Thymus (tissue), 11 donors: ENCODE measurements around the gene SCRN2. TPM values are rescaled to one million over a fixed set of nuclear protein-coding genes. Genes with fewer than 3 reads are reported as not detected.

Experiments used
- DNase-seq, 9 donors: peaks; one replicate each; pipeline ENCODE4 v3.0.0-alpha.2; 2013; ENCODE audit warnings: low spot score in 9 of 9, low read depth in 6 of 9, missing footprints in 1 of 9
- H3K27ac ChIP-seq, 2 donors: one replicate each; pipeline ENCODE4 v1.5.1; 2013; ENCODE audit warnings: control low read depth in 1 of 2, low read depth in 1 of 2, low read length in 1 of 2, mild to moderate bottlenecking in 1 of 2, moderate library complexity in 1 of 2
- H3K27me3 ChIP-seq, 2 donors: one replicate each; pipeline ENCODE4 v1.5.1; 2013; ENCODE audit warnings: low read length in 1 of 2; ENCODE audit not compliant: control insufficient read depth in 2 of 2, insufficient read depth in 1 of 2
- H3K36me3 ChIP-seq, 2 donors: one replicate each; pipeline ENCODE4 v1.5.1; 2013; ENCODE audit warnings: low read length in 1 of 2, mild to moderate bottlenecking in 1 of 2, moderate library complexity in 1 of 2; ENCODE audit not compliant: control insufficient read depth in 2 of 2, insufficient read depth in 2 of 2
- H3K4me1 ChIP-seq, 2 donors: one replicate each; pipeline ENCODE4 v1.5.1; 2013; ENCODE audit warnings: low read length in 2 of 2; ENCODE audit not compliant: control insufficient read depth in 2 of 2, insufficient read depth in 2 of 2
- H3K4me3 ChIP-seq, 2 donors: one replicate each; pipeline ENCODE4 v1.5.1; 2013; ENCODE audit warnings: low read length in 2 of 2, control low read depth in 1 of 2, mild to moderate bottlenecking in 1 of 2
- H3K9me3 ChIP-seq, 2 donors: one replicate each; pipeline ENCODE4 v1.5.1; 2013; ENCODE audit warnings: low read length in 1 of 2, mild to moderate bottlenecking in 1 of 2; ENCODE audit not compliant: control insufficient read depth in 2 of 2, insufficient read depth in 1 of 2
- WGBS: extraction: QIAGEN DNeasy Blood & Tissue Kit; methylation state at CpG from one replicate; pipeline ENCODE4 v1.1.7; 2013; 5-methylcytosine and 5-hydroxymethylcytosine counted together
- polyA plus RNA-seq: library from polyadenylated mRNA; stranded (reverse); fragments of 200-250 nt; gene quantifications from one replicate; pipeline ENCODE4 v1.2.3, GENCODE V29; 2013
- total RNA-seq: library from RNA; stranded (reverse); fragments of 120-200 nt; gene quantifications from one replicate; pipeline ENCODE4 v1.2.4, GENCODE V29; 2013
- donor health status: healthy.

Gene SCRN2
- total and polyA plus RNA-seq, 2 donors: 25.3 to 39.4 TPM

DNA sequence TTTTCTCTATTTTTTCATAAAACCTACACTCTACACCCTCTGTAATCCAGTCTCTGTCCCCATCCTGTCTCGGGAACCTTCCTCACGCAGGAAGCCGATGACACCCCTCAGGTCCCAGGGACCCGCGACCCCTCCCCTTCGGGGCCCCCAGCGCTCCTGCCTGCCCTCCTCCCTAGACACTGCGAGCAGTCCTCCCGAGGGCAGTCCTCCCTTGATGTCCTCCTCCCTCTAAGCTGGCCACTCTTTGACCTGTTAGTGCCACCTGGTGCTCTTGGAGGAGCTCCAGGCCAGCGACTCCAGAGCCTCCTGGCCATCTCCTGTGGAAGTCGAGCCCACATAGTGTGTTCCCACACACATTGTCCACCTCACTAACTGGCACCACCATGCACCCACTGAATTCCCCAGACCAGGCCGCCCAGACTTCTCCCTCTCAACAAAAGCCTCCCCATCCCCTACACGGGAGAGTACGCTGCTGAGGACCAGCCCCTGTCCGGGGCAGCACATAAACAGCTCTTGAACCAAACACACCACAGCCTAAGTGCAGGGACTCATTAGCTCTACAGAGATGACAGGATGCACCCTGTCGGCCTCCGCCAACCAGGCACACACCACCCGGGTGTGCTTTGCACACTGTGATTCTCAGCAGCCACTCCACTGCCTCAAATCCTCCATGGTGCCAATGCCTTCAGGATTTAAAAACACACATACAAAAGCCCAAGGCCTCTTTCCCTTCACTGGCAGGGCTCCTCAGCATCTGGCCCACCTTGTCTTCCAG lies 28.7 kb downstream of the SCRN2 start:
- H3K4me3 ChIP-seq: no peak overlapping the region
- no peak overlapping the region for H3K27ac ChIP-seq
- no peaks in the 10 kb centered on the region for H3K4me1 ChIP-seq
- no peak for DNase-seq
- WGBS: 90% methylated on average over 18 of the region's 18 CpGs
- H3K36me3 ChIP-seq: peaks cover 67 to 86% of the 10 kb centered on the region in 2 donors
- H3K27me3 ChIP-seq: no peaks in the 10 kb centered on the region
- no peaks in the 10 kb centered on the region for H3K9me3 ChIP-seq

DNA sequence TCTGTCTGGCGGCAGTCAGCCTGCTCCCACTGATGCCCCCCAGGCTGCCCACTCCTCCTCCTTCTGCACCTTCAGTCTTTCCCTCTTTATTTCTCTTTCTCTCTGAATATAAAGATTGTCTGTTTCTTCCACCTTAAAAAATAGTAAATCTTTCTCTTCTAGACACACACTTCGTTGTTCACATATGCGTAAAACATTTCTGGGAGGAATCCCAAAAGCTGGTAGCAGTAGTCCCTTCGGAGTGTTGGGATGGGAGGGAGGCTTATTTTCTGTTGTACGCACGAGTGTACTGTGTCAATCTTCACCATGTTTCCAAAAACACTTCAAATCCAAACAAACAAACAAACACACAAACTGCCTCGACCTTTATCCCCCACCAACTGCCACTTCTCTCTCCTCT lies 29.4 kb downstream of the SCRN2 start:
- H3K27me3 ChIP-seq: no peaks in the 10 kb centered on the region
- no peak overlapping the region for H3K27ac ChIP-seq
- H3K4me3 ChIP-seq: no peak overlapping the region
- H3K4me1 ChIP-seq: no peaks in the 10 kb centered on the region
- no peaks in the 10 kb centered on the region for H3K9me3 ChIP-seq
- no peak for DNase-seq
- H3K36me3 ChIP-seq: peaks cover 64 to 87% of the 10 kb centered on the region in 2 donors
- 82% methylated on average over 7 of the region's 7 CpGs for WGBS

DNA sequence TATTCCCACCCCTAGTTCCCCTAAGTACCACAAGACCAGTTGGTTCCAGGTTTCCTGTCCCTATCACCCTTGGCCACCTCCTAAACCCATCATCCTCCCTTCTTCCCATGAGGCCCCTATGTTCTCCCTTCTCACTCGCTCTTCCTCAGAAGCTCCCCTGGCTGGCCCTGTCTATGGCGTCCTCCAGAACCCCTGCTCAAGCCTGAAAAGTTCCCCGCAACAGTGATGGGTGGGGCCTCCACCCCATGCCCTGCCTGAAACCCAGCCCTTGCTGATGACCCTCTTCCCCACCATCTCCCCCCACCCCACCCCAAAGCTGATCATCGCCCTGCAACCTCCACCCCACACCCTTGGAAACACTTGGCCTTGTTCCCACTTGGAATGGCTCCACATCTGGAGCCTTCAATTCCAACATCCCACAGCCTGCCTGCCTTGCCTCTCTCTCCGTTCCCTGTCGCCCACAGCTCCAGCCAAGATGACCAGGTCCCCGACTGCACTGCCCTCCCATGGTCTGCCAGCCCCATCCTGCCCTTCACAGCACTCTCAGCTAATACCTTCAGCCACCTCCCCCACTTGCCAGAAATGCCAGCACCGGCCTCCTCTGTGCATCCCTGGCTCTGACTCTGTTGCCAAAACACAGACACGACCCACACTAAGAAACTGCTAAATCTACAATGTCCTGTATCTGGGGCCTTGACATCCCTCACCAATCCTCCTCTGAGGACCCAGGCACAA lies 30.0 kb downstream of the SCRN2 start:
- Histone ChIP-seq H3K4me1 (no peaks in the 10 kb centered on the region), H3K27me3 (no peaks in the 10 kb centered on the region), H3K4me3 (no peak overlapping the region), H3K36me3 (peaks cover 57 to 83% of the 10 kb centered on the region in 2 donors), H3K9me3 (no peaks in the 10 kb centered on the region), H3K27ac (no peak overlapping the region)
- 96% methylated on average over 9 of the region's 9 CpGs for WGBS
- DNase-seq: no peak

DNA sequence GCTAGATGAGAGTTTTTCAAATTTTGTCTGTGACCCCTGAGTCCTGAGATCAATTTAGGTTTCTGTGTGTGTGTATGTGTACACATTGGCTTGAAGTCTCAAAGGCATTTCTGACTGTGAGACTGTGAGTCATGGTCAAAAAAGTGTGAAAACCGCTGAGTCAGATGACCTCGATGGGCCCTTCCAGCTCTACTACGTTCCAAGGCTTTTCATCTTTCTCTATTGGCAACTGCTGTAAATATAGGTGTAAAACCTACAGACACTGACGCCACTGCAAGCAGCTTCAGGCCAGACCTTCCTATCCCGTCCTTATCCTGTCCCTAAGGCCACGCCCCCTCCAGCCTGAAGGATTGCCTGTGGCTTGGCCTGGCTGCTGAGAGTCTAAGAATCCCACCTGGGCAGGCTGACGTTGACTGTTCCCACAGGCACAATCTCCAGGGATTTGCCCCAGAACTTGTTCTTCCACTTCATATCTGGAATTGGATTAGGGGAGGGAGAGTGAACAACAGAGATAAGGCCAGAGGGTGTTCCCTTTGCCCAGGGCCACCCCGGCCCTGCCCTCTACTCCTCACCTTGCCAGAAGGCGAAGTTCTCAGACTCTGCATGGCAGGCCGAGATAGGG lies 30.8 kb downstream of the SCRN2 start:
- Histone ChIP-seq H3K27ac (no peak overlapping the region), H3K36me3 (peaks cover 51 to 75% of the 10 kb centered on the region in 2 donors), H3K4me3 (no peak overlapping the region), H3K27me3 (no peaks in the 10 kb centered on the region), H3K4me1 (no peaks in the 10 kb centered on the region), H3K9me3 (no peaks in the 10 kb centered on the region)
- no peak for DNase-seq
- 94% methylated on average over 10 of the region's 10 CpGs for WGBS

DNA sequence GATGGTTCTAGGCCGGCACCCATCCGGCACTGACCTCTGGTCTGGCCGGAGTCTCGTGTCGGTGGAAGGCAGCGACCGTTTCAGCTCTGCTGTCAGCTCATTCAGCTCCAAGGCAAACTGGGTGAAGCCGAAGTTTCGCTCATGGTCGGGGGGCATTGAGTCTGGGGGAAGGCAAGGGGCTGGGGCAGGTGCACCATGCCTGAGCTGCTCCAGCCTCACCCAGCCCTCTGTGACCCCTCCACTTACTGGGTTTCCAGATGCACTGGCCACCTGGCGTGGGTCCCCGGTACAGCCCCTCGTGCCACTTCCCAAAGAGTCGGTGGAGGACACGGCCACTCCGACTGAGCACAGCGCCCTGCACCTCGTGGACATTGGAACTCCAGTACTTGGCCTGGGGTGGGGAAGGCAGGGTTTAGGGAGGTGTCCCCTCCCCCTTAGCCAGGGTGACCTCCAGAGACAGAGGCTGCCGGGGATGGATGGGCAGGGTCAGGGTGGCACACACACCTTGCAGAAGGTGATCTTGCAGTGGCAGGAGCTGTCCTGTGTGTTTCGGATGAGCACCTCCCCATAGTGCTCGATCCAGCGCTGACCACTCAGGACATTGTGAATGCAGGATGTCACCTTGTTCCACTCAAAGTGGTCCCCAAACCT lies 32.1 kb downstream of the SCRN2 start:
- H3K36me3 ChIP-seq: peaks cover 43 to 63% of the 10 kb centered on the region in 2 donors
- no peak overlapping the region for H3K27ac ChIP-seq
- H3K4me1 ChIP-seq: no peaks in the 10 kb centered on the region
- no peaks in the 10 kb centered on the region for H3K27me3 ChIP-seq
- H3K9me3 ChIP-seq: no peaks in the 10 kb centered on the region
- no peak overlapping the region for H3K4me3 ChIP-seq
- WGBS: 98% methylated on average over 22 of the region's 22 CpGs
- no peak for DNase-seq

DNA sequence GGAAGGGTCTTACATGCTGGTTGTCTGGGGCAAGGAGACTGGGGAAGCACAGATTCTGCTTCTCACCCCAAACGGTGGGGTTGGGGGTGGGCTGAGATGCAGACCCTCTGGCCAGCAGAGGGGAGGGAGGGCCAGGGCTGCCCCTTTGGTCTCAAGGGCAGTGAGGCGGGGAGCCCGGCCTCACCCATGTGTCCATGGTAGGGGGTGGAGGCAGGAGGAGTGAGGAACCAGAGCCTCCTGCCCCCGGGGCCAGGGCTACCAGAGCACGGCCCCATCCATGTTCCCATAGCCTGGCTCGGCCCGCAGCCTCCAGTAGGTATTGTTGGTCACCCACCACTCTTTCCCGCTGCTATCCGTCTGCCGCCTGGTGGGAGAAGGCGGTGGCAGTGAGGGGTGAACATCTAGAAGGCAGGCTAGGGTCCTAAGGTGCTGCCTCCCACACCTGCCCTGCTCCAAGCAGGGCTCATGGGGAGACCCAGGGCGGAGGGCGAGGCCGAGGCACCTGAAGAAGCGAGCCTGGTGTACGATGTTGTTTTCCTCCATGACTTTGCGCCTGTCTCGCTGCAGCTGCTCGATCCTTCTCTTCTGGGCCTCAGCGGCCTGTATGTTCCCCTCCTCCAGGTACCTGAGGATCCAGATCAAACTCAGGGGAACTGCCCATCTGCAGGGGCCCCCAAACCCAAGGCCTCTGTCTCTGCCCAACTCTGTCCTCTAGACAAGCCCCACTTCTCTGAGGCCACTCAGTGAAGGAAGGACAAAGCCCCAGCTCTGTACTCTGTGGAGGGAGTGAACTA lies 32.8 kb downstream of the SCRN2 start:
- WGBS: 92% methylated on average over 20 of the region's 20 CpGs
- no peaks in the 10 kb centered on the region for H3K9me3 ChIP-seq
- H3K4me1 ChIP-seq: no peaks in the 10 kb centered on the region
- H3K36me3 ChIP-seq: peaks cover 37 to 57% of the 10 kb centered on the region in 2 donors
- H3K27me3 ChIP-seq: peaks cover 0 to 5% of the 10 kb centered on the region in 2 donors
- DNase-seq: no peak
- no peak overlapping the region for H3K27ac ChIP-seq
- no peak overlapping the region for H3K4me3 ChIP-seq

DNA sequence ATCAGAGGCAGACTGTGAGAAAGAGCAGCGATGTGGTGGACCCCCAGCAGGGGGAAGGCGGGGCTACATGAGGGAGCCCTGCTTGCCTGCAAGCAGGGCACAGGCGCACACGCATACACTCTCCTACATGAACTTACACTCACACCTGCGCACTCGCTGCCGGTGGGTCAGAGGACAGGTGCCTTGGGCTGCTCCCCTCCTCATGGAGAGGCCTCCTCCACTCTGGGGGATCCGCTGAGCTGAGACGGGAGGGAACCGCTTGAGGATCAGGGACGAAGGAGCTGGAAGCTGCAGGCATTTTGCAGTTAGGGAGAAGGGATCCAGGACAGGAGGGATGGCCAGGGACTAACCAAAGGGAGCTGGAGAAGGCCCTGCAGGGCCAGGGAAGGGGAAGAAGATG lies 33.7 kb downstream of the SCRN2 start:
- H3K4me3 ChIP-seq: no peak overlapping the region
- H3K27ac ChIP-seq: no peak overlapping the region
- peaks cover 0 to 5% of the 10 kb centered on the region in 2 donors for H3K27me3 ChIP-seq
- no peaks in the 10 kb centered on the region for H3K4me1 ChIP-seq
- WGBS: 89% methylated on average over 11 of the region's 11 CpGs
- H3K9me3 ChIP-seq: no peaks in the 10 kb centered on the region
- no peak for DNase-seq
- H3K36me3 ChIP-seq: peaks cover 37 to 49% of the 10 kb centered on the region in 2 donors

DNA sequence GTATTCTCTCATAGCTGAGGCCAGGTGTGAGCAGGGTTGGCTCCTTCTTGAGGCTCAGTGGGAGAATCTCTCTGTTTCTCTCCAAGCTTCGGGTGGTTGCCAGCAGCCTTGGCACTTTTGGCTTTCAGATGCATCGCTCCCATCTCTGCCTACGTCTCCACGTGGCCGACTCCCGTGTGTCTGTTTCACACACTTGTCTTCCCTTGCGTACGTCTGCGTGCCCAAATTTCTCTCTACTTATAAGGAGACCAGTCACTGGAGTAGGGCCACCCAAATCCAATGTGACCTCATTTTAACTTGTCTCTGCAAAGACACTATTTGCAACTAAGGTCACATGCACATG lies 34.2 kb downstream of the SCRN2 start:
- no peaks in the 10 kb centered on the region for H3K4me1 ChIP-seq
- peaks cover 0 to 5% of the 10 kb centered on the region in 2 donors for H3K27me3 ChIP-seq
- H3K4me3 ChIP-seq: no peak overlapping the region
- DNase-seq: no peak
- H3K9me3 ChIP-seq: no peaks in the 10 kb centered on the region
- 96% methylated on average over 9 of the region's 9 CpGs for WGBS
- no peak overlapping the region for H3K27ac ChIP-seq
- peaks cover 35 to 44% of the 10 kb centered on the region in 2 donors for H3K36me3 ChIP-seq
